Activated CD8-positive, alpha-beta memory T cell treated with anti-CD3 and anti-CD28 coated beads, Interleukin-2, amount 50 U/mL, for 4 hours (primary cell): Measurements from ENCODE around the gene CYTIP.

Experiments
- DNase-seq: peaks from one replicate; pipeline ENCODE4 v3.0.0-alpha.2; 2020

Gene CYTIP

GRCh38 chr2:157460897-157461296 is 17.0 kb upstream of the CYTIP start:
- DNase-seq: no peak

GRCh38 chr2:157460384-157460837 is 16.5 kb upstream of the CYTIP start:
- DNase-seq: no peak

- no peak for DNase-seq
Observed at GRCh38 chr2:157459486-157459885, 15.6 kb upstream of the CYTIP start.

- no peak for DNase-seq
Observed at GRCh38 chr2:157447741-157448140, 3.9 kb upstream of the CYTIP start.

GRCh38 chr2:157447031-157447430 is 3.1 kb upstream of the CYTIP start:
- DNase-seq: no peak

GRCh38 chr2:157444641-157445040 is 752 bp upstream of the CYTIP start:
- DNase-seq: no peak

GRCh38 chr2:157443090-157443489 is 799 bp downstream of the CYTIP start:
- DNase-seq: no peak

GRCh38 chr2:157442636-157443035 is 1.3 kb downstream of the CYTIP start:
- no peak for DNase-seq

- no peak for DNase-seq
Observed at GRCh38 chr2:157442191-157442590, 1.7 kb downstream of the CYTIP start.

- DNase-seq: no peak
Observed at GRCh38 chr2:157441072-157441454, 2.8 kb downstream of the CYTIP start.

GRCh38 chr2:157440404-157441071 is 3.4 kb downstream of the CYTIP start:
- DNase-seq: no peak

- DNase-seq: no peak
Observed at GRCh38 chr2:157439824-157440186, 4.1 kb downstream of the CYTIP start.

- no peak for DNase-seq
Observed at GRCh38 chr2:157438863-157439823, 4.7 kb downstream of the CYTIP start.

GRCh38 chr2:157433394-157433793 is 10.5 kb downstream of the CYTIP start:
- DNase-seq: no peak

GRCh38 chr2:157432475-157433106 is 11.3 kb downstream of the CYTIP start:
- DNase-seq: no peak

GRCh38 chr2:157431176-157431575 is 12.7 kb downstream of the CYTIP start:
- no peak for DNase-seq

- no peak for DNase-seq
Observed at GRCh38 chr2:157428500-157429175, 15.3 kb downstream of the CYTIP start.

- DNase-seq: no peak
Observed at GRCh38 chr2:157427922-157428303, 16.0 kb downstream of the CYTIP start.

- DNase-seq: no peak
Observed at GRCh38 chr2:157427003-157427921, 16.6 kb downstream of the CYTIP start.

- no peak for DNase-seq
Observed at GRCh38 chr2:157426477-157426994, 17.4 kb downstream of the CYTIP start.

GRCh38 chr2:157424374-157424773 is 19.5 kb downstream of the CYTIP start:
- no peak for DNase-seq

GRCh38 chr2:157421964-157422363 is 21.9 kb downstream of the CYTIP start:
- no peak for DNase-seq
